OCI-M2 (cell line): ENCODE data around the gene SSU72.
"Not testable (repeated sequence)": the region's sequence is repeated elsewhere in the genome, so short reads cannot be mapped to it uniquely, and the experiment has no call there.

ENCODE experiments used
- DNase-seq: peaks from one replicate; lab custom pipeline; 2025; ENCODE audit not compliant: unreplicated experiment; lab: John Stamatoyannopoulos, UW

The SSU72 gene

DNA sequence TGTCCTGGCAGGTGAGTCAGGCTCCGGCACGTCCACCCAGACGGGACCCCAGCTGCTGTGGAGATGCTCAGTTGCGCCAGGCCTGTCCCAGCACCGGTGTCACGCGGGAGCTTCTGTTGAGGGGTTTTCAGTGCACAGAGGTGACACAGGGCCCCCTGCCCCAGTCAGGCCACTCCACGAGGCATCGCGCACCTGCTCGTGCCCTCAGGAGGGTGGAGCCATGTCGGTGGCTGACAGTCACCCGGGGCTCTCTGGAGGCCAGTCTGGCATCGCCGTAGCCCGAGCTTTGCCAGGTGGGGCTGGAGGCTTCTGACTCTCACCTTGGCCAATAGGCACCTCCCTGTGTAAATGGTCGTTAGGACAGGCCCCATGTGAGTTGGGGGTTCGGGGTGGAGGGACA is 45.3 kb downstream of the SSU72 start:
- DNase-seq: no peak

DNA sequence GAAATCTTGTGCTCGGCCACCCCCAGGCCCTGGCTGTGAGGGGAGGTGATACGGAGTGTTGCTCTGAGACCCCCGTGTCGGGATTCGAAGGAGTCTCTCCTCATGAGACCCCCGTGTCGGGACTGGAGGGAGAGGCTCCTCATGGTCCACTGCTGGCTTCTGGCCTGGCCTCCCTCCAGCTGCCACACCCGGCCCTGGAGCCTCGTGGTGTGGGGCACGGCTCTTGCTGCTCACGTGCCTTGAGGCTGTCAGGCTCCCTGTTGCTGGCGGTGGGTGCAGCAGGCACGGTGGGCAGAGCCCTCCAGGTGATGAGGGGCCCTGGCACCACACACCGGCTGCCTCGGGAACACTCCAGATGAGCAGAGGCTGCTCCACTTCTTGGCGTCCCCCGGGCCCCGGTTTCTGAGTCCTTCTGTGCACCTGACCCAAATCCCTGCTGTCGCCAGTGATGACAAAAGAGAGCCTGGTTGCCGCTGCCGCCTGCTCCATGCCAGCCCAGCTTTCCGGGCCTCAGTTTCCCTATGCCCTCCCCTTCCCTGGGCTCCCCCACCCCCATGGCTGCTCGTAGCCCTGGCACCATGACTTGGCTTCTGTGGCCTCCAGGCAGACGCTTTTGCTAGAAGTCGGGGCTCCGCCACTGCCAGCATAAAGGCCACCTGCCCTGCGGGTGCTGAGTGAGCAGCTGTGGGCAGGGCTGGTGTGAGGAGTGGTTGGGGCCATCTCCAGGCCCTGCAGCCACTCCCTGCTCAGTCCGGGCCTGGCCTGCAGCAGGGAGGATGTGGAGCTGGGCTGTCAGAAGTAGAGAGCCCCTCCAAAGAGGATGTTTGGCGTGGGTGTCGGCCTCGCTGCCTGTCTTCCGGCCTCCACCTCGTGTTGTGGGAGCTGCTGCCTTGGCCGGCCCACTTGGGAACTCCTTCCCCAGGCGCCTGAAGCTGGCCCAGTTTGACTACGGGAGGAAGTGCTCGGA is 46.1 kb downstream of the SSU72 start:
- no peak for DNase-seq

DNA sequence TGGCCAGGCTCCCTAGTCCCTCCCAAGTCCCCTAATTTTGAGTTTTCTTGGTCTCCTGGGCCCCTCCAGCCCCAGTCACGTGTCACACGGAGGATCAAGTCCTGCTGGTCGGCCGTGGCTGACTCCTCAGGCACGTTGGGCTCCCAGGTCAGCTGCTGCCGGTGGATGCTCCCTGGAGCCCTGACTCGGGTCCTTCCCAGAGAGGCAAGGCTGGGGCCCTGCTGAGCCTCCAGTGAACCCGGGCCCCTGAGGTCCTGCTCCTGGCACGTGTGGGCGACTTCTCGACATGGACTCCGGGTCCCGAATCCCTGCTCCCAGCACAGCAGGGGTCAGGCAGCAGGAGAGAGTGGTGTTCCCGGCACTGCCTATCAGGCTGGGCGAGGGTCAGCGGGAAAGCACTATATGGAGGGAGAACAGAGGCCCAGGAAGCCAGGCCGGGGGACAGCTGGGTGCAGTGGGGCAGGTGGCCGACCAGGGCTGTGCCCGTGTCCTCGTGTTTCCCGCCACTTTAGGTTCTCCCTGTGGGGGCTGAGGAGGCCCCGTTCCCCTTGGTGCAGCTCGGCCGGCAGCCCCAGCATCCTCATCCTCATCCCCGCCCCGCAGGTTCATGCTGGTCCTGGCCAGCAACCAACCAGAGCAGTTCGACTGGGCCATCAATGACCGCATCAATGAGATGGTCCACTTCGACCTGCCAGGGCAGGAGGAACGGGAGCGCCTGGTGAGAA is 47.4 kb downstream of the SSU72 start:
- DNase-seq: no peak

DNA sequence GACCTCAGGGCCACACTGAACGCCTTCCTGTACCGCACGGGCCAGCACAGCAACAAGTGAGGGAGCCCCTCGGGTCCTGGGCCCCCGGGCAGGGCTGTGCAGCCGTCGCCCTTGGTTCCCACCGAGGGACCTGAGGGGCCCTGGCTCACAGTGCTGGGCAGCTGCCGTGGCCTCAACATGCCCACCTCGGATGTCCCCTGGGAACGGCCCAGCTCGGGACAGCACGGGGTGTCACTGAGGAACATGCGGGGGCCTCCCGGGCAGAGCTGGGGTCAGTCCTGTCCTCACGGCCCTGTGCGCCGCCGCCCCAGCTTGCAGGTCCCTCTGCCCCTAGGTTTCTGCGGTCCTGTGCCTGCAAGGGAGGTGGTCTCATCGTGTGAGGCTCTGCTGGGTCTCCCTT is 48.2 kb downstream of the SSU72 start:
- not testable (repeated sequence) for DNase-seq

DNA sequence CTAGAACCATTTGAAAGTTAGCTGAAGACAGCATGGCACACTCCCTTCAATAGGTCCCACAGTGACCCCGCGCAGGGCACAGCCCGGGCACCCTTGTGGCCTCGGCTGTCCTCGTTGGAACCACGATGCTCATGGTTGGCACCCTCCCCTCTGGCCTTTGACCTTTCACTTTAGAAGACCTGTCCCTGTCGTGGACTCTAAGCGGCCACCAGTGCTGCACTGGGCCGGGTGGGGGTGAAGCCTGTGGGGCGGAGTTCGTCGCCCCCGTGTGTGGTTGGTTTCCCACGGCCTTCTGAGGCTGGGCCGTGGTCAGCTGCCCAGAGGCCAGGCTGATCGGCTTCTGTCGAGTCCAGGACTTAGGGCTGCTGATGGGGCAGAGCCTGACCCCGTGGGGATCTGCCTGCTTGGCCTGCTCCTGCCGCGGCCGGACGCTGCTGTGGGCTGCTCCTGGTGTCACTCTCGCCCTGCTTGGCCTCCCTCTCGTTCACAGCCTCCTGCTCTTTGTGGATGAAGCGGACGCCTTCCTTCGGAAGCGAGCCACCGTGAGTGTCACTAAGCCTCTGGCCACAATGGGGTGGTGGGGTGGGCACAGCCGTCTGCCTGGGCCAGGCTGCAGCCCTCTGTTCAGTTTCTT is 49.8 kb downstream of the SSU72 start:
- DNase-seq: not testable (repeated sequence)

DNA sequence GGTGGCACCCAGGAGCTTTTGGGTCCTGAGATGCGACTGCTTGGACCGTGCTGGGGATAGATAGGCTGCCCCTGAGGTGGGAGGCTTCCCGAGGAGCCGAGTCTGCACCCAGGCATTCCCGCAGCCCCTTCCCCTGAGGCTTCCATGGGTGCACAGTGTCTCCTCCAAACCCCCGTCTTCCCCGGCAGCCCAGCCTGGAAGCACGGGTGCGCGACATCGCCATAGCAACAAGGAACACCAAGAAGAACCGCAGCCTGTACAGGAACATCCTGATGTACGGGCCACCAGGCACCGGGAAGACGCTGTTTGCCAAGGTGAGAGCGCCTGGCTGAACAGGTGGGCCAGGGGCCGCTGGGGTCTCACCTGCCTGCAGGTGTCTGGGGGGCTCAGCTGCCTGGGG is 51.0 kb downstream of the SSU72 start:
- not testable (repeated sequence) for DNase-seq

DNA sequence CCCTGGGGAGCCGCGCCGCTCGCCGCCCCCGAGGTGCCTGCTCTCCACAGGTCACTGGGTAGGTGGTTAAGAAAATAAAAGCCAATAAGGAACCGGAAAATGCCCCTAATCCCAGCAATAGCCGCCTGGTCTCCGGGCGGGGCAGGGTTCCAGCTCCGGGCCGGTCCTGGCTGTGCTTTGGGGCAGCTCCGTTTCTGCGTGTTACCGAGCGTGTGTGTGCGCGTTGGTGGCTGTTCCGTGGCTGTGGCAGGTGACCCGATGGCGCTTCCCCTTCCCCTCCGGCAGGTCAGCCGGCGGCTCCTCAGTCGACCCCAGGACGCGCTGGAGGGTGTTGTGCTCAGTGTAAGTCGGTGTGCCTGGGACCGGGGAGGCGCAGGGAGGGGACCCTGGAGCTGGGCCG is 51.4 kb downstream of the SSU72 start:
- DNase-seq: not testable (repeated sequence)

DNA sequence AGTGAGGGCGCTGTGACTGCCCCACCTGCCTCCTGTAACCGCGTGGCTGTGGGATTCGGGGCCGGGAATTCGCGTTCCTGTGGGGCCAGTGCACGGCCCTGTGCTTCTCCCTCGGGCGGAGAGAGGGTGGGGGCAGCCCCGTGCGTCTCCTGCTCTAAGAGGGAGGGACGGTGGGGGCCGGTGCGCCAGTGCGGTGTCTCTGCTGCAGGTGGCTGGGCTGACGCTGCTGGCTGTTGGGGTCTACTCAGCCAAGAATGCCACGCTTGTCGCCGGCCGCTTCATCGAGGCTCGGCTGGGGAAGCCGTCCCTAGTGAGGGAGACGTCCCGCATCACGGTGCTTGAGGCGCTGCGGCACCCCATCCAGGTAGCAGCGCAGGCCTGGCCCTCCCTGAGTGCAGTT is 52.1 kb downstream of the SSU72 start:
- DNase-seq: not testable (repeated sequence)

DNA sequence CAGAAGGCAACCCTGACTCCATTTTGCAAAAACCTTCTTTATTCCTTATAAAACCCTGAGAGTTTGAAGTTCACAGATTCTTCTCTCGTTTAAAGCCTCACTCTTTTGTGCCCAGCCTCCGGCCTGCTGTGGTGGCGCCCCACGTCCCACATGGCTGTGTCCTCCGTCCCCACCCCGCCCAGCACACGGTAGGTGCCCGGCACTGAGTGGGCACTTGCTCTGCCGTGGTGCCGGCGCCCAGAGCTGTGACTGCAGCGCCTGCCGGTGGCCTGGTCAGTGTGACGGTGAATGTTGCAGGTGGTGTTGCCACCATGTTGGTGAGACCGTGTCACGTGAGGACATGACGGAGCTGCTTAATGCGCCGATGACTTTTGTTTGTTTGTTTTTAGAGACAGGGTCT is 53.3 kb downstream of the SSU72 start:
- no peak for DNase-seq

DNA sequence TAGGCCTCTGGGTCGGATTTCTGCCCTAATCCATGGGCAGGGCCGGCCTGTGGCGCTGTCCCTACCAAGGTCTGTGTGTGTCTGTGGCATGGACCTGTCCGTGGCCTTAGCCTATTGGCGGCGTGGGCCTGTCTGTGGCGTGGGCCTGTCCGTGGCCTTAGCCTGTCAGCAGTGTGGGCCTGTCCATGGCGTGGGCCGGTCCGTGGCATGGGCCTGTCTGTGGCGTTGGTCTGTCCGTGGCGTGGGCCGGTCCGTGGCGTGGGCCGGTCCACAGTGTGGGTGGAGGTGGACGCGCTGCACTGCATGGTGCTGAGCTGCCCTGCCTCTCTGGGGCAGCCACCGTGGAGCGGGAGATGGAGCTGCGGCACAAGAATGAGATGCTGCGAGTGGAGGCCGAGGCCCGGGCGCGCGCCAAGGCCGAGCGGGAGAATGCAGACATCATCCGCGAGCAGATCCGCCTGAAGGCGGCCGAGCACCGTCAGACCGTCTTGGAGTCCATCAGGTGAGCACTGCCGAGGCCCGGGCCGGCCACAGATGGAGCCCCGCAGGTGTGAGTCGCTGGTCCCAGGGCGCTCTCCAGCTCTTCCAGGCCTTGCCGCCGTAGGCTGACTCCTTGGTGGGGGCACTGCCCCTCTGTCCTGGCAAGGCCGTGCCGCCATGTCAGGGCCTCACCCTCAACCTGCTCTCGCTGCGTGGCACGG is 54.7 kb downstream of the SSU72 start:
- DNase-seq: not testable (repeated sequence)

DNA sequence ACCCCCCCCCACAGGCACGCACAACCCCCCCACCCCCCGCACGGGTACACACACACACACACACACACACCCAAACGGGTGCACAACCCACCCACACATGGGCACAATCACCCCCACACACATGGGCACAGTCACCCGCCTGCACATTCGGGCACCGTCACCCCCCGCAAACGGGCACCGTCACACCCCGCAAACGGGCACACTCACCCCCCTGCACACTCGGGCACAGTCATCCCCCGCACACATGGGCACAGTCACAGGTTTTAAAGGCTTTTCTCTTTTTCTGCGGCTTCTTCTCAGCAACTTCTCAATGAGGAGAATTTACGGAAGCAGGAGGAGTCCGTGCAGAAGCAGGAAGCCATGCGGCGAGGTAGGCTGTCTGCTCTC is 56.0 kb downstream of the SSU72 start:
- DNase-seq: not testable (repeated sequence)

DNA sequence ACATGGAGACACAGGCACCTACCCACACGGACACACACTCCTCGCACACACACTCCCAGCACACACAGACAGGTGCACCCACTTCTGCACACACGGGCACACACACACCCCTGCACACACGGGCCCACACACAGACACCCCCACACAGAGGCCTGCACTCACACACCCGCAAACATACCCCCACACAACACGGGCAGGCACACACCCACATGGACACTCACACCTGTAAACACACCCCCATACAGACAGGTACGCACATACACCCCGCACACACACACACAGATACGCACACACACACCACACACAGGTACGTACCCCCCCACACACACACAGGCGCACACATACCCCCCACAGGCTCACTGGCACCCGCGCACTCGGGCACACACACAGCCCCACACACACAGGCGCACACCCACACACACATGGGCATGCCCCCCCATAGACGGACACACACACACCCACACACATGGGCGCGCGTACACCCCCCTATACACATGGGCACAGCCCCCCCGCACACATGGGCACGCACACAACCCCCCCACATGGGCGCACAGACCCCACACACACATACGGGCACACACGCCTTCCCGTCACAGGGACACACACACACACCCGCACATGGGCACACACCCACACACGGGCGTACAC is 56.6 kb downstream of the SSU72 start:
- DNase-seq: no peak

DNA sequence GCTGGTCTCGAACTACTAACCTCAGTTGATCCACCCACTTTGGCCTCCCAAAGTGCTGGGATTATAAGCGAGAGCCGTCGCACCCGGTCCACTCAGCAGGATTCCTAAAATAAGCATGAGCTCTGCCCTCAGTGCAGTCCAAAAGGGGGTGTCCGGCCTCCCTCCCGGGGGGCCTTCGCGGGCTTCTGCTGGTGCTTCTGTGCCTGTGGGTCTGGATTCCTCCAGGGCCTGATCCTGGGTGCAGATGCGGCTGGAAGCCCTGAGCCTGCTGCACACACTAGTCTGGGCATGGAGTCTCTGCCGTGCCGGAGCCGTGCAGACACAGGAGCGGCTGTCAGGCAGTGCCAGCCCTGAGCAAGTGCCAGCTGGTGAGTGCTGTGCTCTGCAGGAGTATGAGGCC is 57.7 kb downstream of the SSU72 start:
- DNase-seq: not testable (repeated sequence)

DNA sequence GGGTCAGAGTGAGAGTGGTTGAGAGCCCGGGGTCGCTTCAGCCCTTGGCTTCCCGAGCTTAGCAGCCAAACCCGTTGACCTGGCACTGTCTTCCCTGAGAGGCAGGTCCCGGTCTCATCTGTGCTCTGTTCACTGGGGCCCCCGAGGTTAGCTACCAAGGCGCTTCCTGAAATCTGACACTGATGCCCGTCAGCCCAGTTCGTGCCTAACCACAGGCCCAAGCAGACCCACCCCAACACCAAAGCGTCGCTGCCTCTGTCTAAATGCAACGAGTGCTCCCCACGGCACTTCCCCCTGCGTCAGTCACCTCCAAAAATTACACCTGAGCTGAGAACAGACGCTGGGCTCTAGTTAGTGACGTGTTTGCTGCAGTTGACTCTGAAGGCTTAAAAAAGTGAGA is 60.3 kb downstream of the SSU72 start:
- DNase-seq: not testable (repeated sequence)

DNA sequence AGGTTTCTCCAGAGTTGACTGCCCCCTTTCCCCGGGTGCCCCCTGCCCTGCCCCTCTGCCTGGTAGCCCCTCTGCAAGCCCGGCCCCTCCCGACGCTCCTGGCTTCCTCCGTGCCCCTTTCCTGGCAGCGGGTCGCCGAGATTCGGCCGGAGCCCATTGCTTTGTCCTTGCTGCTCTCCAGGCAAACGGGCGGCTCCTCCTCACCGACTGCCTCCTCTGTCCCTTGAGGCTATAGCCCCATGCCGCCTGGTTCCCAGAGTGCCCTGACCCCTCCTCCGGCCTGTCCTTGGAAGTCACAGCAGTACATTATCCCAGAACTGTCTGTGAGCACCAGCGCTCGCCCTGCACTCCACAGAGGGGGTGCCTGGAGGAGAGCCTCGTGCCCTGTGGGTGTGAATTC is 61.0 kb downstream of the SSU72 start:
- DNase-seq: not testable (repeated sequence)

DNA sequence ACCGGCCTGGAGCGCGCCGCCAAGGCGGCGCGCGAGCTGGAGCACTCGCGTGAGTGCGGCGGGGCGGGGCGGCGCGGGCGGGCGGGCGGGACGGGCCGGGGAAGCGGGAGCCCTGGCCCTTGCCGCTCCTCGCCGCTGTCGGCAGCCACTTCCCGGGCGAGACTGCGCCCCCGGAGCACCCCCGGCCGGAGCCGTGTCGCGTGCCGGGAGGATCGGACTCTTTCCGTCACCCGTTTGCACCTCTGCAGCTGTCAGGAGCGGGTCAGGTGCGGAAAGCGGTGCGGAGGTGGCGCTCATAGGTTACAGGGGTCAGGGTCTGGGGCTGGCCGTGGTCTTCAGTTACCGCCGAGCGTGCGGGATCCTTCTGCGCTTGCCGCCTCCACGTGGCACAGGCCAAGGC is 62.2 kb downstream of the SSU72 start:
- not testable (repeated sequence) for DNase-seq

DNA sequence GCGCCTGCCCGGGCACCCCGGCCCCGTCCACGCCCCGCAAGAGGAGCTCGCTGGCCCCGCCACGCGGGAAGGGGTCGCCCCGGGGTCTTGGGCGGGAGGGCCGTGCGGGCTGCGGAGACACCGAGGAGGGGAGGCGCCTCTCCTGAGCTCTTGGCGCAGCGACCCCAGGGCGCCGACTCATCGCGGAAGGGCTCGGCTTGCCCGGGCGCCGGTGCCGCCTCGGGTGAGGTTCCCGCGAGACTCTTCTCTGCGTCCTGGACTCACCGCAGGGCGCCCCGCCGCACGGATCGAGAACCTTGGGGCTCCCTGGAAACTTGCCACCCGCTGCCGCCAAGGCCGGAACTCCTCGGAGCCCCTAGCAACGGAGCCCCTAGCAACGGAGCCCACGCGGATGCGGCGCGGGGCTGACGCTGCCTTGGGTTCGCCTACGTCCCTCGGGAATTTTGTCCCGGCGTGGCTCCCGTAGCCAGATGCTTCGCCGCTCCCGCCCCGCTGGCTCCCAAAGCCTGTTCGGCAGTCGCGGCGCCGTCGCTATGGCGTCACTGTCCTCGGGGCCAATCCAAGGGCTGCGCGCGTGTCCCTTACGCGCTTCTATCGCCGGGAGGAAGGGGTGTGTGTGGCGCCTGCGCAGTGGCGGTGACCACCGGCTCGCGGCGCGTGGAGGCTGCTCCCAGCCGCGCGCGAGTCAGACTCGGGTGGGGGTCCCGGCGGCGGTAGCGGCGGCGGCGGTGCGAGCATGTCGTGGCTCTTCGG is 63.0 kb downstream of the SSU72 start, which contains the start of gene ATAD3A:
Gene ATAD3A, plus strand, starts transcription at position 630 of the 753 bp plus-strand sequence. Its CDS starts 107 bp downstream, at position 737.
- peak; percentile 54 for DNase-seq

DNA sequence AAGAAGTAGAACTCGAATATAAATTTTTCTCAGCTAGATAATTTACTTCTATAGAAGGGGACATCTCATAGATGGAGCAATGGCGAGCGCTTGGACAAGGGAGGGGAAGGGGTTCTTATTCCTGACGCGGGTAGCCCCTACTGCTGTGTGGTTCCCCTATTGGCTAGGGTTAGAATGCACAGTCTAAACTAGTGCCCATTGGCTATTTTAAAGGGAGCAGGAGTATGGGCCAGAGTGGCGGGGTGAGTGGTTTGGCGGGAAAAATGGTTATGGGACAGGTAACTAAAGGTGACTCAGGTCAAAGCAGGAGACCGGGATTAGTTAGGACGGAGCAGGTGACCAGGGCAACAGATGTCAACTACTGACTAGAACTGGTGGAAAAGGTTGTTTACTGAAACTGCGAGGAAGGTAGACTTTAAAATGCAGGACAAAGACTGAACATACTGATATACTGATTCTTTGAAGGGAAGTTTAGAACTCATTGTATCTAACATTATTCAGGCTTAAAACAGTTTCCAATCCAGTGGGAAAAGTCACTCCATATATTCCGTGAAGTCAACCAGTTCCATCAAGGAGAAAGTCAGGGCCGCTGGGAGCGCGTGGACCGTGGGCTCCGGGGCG is 63.6 kb downstream of the SSU72 start:
- DNase-seq: peak; percentile 6

DNA sequence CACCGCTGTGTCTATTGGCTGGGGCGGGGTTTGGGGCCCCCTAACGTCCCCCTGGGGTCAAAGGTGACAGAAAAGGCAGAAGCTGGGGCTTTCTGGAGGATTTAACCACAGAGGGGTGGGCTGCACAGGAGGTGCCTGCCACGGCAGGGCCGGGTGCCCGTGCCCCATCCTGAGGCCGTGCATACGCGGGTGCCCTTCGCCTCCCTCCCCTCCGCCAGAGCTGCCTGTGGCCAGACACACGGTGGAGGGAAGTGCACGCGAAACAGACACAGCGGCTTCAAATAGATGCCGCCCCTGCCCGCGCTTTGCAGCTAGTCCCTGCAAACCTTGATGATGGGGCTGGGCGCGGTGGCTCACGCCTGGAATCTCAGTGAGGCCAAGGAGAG is 65.2 kb downstream of the SSU72 start:
- DNase-seq: not testable (repeated sequence)
